ENCODE measurements around the gene PXN.
A peak's percentile ranks its signal among the peaks of the same experiment; 100 is the strongest.

PXN gene

GRCh38 chr12:120206228-120206627, 59.3 kb downstream of the PXN start:
- Histone ChIP-seq H3K4me1 (ENCODE audit: control insufficient read depth in 1 of 2, insufficient read depth in 1 of 2, low read depth in 1 of 2, low read length in 1 of 2) (peaks cover 6 to 7% of the 10 kb centered on the region in 2 experiments), H3K9me3 (no peaks in the 10 kb centered on the region), H3K27me3 (no peaks in the 10 kb centered on the region), H3K4me3 (ENCODE audit: low read depth in 1 of 2, low read length in 1 of 2) (no peak overlapping the region), H3K36me3 (peaks cover 16% of the 10 kb centered on the region), H3K27ac (no peak overlapping the region)
- no peak for TF ChIP-seq CTCF (IDR thresholded peaks at IDR 0.05)

DNA sequence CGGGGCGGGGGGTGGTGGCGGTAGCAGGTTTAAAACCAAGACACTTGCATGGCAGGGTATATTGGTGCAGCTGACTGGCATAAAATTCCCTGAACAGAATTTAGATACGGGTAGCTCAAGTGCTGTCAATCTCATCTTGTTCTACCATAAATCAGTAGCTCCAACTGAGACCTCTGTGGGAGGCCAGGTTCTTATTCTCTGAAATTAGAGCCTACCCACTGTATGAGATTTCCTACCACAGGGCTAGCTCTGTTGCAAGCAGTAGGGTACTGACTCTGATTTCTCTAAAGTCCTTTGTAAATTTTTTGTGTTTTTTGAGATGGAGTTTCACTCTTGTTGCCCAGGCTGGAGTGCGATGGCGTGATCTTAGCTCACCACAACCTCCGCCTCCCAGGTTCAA, 61.4 kb downstream of the PXN start:
- H3K27ac ChIP-seq, result no peak overlapping the region
- H3K36me3 ChIP-seq, result no peaks in the 10 kb centered on the region
- H3K9me3 ChIP-seq, result no peaks in the 10 kb centered on the region
- no peak for TF ChIP-seq CTCF (IDR thresholded peaks at IDR 0.05)
- peaks cover 18 to 20% of the 10 kb centered on the region in 2 experiments for H3K4me1 ChIP-seq (ENCODE audit: control insufficient read depth in 1 of 2, insufficient read depth in 1 of 2, low read depth in 1 of 2, low read length in 1 of 2)
- H3K27me3 ChIP-seq, result no peaks in the 10 kb centered on the region
- H3K4me3 ChIP-seq (ENCODE audit: low read depth in 1 of 2, low read length in 1 of 2), result no peak overlapping the region

DNA sequence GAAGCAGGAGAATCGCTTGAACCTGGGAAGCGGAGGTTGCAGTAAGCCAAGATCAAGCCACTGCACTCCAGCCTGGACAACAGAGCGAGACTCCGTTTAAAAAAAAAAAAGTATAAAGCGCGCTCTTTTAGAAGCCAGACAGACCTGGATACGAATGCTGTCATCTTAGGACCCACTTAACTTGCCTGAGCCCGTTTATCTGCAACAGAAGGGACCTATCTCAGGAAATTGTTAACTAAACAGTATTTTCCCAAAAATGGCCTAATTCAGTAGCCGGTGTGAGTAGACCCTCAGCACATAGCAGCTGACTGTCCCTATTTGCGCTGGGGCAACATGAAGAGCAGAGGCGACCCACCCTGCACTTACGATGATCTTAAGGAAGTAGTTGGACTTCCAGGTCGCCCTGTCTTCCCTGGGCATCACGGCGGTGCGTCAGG, 65.1 kb downstream of the PXN start:
- peak overlapping the region; percentile 69 for H3K27ac ChIP-seq
- peaks cover 18 to 21% of the 10 kb centered on the region in 2 experiments for H3K4me1 ChIP-seq (ENCODE audit: control insufficient read depth in 1 of 2, insufficient read depth in 1 of 2, low read depth in 1 of 2, low read length in 1 of 2)
- peaks cover 5% of the 10 kb centered on the region for H3K36me3 ChIP-seq
- no peaks in the 10 kb centered on the region for H3K27me3 ChIP-seq
- H3K4me3 ChIP-seq (ENCODE audit: low read depth in 1 of 2, low read length in 1 of 2), result peak overlapping the region; percentile 70 to 93
- H3K9me3 ChIP-seq, result no peaks in the 10 kb centered on the region
- no peak for TF ChIP-seq CTCF (IDR thresholded peaks at IDR 0.05)

DNA sequence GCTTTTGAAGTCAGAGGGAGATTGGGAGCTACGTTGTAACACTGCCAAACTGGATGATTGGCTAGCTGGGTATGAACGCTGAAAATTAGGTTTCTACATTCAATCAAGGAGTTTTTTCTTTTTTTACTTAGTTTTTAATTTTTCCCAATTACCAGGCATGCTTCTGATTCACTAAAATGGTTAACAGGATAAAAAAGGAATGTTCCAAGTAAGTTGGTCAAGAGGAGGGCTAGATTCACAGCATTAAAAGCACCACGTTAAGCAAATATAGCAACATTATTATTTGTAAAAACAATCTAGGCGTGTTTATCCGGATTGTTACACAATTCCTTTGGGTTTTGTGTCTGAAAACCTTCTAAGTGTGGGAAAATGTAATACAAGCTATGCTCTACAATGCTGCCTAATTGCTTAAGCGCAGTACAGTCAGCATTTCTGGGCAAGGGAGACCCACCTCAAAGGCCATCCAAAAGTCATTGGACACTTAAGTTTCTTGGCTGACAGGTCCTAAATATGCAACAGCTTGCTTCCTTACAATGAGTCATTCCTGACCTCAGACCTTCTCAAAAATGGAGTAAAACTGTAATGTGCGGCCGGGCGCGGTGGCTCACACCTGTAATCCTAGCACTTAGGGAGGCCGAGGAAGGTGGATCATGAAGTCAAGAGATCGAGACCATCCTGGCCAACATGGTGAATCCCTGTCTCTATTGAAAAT, 65.8 kb downstream of the PXN start:
- Histone ChIP-seq H3K4me3 (ENCODE audit: low read depth in 1 of 2, low read length in 1 of 2) (peak overlapping the region in 1 of 2 experiments; percentile 70), H3K36me3 (peaks cover 5% of the 10 kb centered on the region), H3K4me1 (ENCODE audit: control insufficient read depth in 1 of 2, insufficient read depth in 1 of 2, low read depth in 1 of 2, low read length in 1 of 2) (peaks cover 23 to 27% of the 10 kb centered on the region in 2 experiments), H3K27ac (no peak overlapping the region), H3K9me3 (no peaks in the 10 kb centered on the region), H3K27me3 (no peaks in the 10 kb centered on the region)
- TF ChIP-seq CTCF (IDR thresholded peaks at IDR 0.05), result no peak

GRCh38 chr12:120199025-120199424, 66.5 kb downstream of the PXN start:
- Histone ChIP-seq H3K36me3 (peaks cover 5% of the 10 kb centered on the region), H3K9me3 (no peaks in the 10 kb centered on the region), H3K4me3 (ENCODE audit: low read depth in 1 of 2, low read length in 1 of 2) (no peak overlapping the region), H3K27ac (no peak overlapping the region), H3K27me3 (no peaks in the 10 kb centered on the region), H3K4me1 (ENCODE audit: control insufficient read depth in 1 of 2, insufficient read depth in 1 of 2, low read depth in 1 of 2, low read length in 1 of 2) (peaks cover 29 to 34% of the 10 kb centered on the region in 2 experiments)
- no peak for TF ChIP-seq CTCF (IDR thresholded peaks at IDR 0.05)
